CD4-positive, alpha-beta T cell treated with Interleukin-6 at 100 ng/mL for 8 hours (primary cell): ENCODE results near the gene TMEM81.

Experiments used
- DNase-seq: peaks from one replicate; pipeline ENCODE4 v3.0.0-alpha.2; 2020; ENCODE audit warnings: mixed read lengths, low spot score

The TMEM81 gene

GRCh38 chr1:205076245-205076761, 8.0 kb downstream of the TMEM81 start:
- no peak for DNase-seq

GRCh38 chr1:205075642-205076155, 8.6 kb downstream of the TMEM81 start:
- no peak for DNase-seq

DNA sequence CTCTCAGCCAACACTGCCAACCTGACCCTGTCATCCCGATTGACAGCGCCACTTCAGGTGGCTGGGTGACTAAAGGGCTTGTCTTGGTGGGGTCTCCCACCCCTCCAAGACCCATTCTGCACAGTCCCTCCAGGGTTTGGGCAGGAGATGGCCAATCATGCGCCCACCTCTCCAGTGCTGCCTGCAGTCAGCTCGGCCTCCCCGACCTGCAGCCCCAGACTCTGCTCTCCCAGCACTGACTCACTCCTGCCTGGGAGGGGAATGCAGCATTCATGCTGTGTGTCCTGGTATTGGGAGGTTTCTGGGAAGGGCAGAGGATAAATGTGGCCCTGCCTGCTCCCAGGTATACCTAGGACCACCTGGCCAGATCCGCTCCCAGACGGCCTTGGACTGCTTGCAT, 9.7 kb downstream of the TMEM81 start:
- no peak for DNase-seq

GRCh38 chr1:205074084-205074483, 10.2 kb downstream of the TMEM81 start:
- no peak for DNase-seq

- DNase-seq = no peak
Observed at GRCh38 chr1:205073511-205073910, 10.7 kb downstream of the TMEM81 start.

DNA sequence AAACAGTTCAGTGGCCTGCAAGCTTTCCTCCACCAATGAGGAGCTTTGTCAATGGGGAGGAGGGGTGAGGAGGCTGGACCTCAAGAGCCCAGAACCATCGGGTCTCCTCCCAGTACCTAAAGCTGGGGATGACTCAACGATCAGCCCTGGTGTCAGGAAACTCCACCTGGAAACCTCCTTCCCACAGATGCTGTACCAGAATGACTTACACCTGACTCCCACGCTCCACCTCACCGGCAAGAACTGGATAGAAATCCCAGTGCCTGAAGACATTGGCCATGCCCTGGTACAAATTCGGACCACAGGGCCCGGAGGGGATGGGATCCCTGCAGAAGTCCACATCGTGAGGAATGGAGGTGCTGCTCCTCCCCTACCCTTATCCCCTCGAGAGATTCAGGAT, 11.4 kb downstream of the TMEM81 start:
- no peak for DNase-seq

- DNase-seq = no peak
Observed at GRCh38 chr1:205072286-205072685, 12.0 kb downstream of the TMEM81 start.

- DNase-seq = no peak
Observed at GRCh38 chr1:205071801-205072200, 12.5 kb downstream of the TMEM81 start.

- DNase-seq = no peak
Observed at GRCh38 chr1:205071028-205071409, 13.2 kb downstream of the TMEM81 start.

GRCh38 chr1:205069371-205070125, 14.7 kb downstream of the TMEM81 start:
- no peak for DNase-seq

GRCh38 chr1:205068457-205069040, 15.7 kb downstream of the TMEM81 start:
- DNase-seq = no peak

DNA sequence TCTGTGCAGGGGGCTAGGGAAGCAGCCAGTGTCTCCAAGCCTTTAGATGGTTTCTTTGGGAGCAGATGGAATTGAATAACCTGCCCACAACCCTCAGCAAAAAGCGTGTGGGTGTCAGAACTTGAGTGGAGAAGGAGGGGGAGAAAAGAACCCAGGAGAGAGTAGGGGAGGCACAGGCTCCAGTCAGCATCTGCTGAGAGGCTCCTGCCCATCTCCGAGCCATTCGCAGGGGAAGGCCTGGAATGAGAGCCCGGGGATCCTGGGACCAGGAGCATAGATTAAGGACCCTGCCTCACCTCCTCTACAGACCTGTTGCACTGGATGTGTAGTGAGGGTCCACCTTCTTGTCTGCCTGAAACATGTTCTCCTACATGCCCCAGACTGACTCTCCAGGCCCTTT, 16.3 kb downstream of the TMEM81 start:
- DNase-seq = no peak

- no peak for DNase-seq
Observed at GRCh38 chr1:205067031-205067430, 17.2 kb downstream of the TMEM81 start.

- DNase-seq = no peak
Observed at GRCh38 chr1:205066141-205066818, 18.0 kb downstream of the TMEM81 start.

GRCh38 chr1:205065666-205066065, 18.6 kb downstream of the TMEM81 start:
- no peak for DNase-seq

DNA sequence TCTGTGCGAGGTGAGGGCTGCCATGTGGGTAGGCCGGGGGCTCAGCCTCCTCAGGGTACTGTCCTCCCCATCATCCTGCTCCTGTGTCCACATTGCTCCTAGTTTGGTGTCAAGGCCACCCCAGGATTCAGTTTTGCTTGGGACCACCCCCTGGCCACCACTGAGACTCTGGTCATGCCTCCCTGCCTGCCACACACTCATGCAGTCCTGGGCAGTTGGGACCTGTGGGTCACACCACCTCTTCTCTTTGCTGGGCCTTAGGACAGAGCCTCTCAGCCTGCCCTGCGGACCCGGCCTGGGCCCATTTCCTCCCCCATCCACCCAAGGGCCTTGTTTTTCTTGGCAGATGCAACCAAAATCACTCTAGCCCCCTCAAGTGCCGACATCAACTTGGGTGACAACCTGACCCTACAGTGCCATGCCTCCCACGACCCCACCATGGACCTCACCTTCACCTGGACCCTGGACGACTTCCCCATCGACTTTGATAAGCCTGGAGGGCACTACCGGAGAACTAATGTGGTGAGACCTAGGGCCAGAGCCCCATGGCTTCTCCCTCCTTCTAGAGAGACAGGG, 19.4 kb downstream of the TMEM81 start:
- no peak for DNase-seq

- no peak for DNase-seq
Observed at GRCh38 chr1:205064301-205064700, 20.0 kb downstream of the TMEM81 start.

DNA sequence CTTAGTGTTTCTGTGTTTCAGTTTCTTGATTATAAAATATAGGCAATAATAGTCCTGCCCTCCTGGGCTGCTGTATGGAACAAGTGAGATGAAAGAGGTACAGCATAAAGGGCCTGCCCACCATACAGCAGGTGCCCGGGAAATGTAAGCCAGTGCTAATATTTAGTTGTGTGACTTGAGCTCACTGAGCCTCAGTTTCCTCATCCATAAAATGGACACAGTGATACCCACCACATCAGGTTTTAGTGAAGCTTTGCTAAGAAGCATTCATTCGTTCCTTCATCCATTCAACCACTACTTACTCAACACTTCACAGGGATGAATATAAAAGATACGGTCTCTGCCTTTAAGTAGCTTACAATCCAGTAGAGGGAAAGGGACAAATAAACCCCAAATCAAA, 21.4 kb downstream of the TMEM81 start:
- no peak for DNase-seq

GRCh38 chr1:205062319-205062718, 21.9 kb downstream of the TMEM81 start:
- no peak for DNase-seq

DNA sequence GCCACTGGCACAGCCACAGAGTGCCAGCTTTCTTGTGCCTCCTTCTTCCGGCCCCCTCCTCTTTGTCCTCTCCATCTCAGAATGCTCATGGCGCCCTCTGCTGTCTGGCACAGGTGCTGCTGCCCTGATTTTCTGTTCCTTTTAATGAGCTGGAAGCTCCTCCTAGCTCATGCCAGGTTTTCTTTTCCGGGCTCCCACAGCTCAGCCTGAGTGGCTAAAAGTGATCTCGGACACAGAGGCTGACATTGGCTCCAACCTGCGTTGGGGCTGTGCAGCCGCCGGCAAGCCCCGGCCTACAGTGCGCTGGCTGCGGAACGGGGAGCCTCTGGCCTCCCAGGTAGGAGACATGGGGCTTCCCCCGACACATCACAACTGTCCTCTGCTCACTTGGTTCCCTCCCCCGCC, 22.6 kb downstream of the TMEM81 start:
- peak; percentile 54 for DNase-seq

- no peak for DNase-seq
Observed at GRCh38 chr1:205061227-205061626, 23.0 kb downstream of the TMEM81 start.

DNA sequence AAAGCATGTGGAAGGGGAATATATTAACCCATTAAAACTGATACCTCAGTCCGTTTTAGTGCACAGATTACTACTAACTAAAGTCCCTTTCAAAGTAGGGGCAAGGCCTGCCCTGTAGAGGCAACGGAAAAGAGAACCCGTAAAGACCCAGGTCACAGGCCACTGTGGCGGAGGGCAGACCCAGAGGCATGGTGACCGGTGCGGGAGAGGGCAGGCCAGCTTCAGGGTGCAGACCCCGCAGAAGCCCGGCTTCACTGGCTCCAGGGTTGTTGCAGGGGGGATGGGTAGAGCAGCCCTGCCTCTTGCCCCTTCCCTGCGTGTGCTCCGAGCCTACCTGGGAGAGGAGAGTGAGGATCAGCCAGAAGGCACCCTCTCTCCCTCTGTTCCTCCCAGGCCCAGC, 23.5 kb downstream of the TMEM81 start:
- no peak for DNase-seq

- DNase-seq = no peak
Observed at GRCh38 chr1:205059660-205060059, 24.6 kb downstream of the TMEM81 start.
